ENCODE data around the gene HORMAD1. TPM values are rescaled to one million over a fixed set of nuclear protein-coding genes. Genes with fewer than 3 reads are reported as not detected.

Gene HORMAD1
- total and polyA plus RNA-seq, 2 experiments from 2014 or later, result not detected

DNA sequence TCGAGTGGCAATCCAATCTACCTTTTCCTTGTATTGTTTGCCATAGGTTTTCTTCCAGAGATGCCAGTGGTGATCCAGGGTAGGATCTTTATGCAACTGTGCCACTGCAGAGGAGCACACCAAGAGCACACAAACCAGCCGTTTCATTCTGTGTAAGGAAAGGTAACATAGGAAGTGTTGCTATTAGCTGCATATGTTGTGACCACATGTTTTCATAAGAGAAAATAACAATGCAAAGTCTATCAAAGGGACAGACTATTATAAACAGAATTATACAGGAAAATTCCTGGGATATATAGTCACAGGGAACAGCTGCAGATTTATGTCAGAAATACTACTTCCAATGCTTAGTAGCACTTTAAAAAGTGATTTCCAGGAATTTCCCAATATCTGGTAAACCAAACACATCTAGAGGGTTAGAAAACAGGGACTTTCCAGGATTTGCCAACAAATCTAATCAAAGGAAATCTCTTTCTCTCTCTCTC, 44.0 kb upstream of the HORMAD1 start (continued):
- TF ChIP-seq, protein P1, sequence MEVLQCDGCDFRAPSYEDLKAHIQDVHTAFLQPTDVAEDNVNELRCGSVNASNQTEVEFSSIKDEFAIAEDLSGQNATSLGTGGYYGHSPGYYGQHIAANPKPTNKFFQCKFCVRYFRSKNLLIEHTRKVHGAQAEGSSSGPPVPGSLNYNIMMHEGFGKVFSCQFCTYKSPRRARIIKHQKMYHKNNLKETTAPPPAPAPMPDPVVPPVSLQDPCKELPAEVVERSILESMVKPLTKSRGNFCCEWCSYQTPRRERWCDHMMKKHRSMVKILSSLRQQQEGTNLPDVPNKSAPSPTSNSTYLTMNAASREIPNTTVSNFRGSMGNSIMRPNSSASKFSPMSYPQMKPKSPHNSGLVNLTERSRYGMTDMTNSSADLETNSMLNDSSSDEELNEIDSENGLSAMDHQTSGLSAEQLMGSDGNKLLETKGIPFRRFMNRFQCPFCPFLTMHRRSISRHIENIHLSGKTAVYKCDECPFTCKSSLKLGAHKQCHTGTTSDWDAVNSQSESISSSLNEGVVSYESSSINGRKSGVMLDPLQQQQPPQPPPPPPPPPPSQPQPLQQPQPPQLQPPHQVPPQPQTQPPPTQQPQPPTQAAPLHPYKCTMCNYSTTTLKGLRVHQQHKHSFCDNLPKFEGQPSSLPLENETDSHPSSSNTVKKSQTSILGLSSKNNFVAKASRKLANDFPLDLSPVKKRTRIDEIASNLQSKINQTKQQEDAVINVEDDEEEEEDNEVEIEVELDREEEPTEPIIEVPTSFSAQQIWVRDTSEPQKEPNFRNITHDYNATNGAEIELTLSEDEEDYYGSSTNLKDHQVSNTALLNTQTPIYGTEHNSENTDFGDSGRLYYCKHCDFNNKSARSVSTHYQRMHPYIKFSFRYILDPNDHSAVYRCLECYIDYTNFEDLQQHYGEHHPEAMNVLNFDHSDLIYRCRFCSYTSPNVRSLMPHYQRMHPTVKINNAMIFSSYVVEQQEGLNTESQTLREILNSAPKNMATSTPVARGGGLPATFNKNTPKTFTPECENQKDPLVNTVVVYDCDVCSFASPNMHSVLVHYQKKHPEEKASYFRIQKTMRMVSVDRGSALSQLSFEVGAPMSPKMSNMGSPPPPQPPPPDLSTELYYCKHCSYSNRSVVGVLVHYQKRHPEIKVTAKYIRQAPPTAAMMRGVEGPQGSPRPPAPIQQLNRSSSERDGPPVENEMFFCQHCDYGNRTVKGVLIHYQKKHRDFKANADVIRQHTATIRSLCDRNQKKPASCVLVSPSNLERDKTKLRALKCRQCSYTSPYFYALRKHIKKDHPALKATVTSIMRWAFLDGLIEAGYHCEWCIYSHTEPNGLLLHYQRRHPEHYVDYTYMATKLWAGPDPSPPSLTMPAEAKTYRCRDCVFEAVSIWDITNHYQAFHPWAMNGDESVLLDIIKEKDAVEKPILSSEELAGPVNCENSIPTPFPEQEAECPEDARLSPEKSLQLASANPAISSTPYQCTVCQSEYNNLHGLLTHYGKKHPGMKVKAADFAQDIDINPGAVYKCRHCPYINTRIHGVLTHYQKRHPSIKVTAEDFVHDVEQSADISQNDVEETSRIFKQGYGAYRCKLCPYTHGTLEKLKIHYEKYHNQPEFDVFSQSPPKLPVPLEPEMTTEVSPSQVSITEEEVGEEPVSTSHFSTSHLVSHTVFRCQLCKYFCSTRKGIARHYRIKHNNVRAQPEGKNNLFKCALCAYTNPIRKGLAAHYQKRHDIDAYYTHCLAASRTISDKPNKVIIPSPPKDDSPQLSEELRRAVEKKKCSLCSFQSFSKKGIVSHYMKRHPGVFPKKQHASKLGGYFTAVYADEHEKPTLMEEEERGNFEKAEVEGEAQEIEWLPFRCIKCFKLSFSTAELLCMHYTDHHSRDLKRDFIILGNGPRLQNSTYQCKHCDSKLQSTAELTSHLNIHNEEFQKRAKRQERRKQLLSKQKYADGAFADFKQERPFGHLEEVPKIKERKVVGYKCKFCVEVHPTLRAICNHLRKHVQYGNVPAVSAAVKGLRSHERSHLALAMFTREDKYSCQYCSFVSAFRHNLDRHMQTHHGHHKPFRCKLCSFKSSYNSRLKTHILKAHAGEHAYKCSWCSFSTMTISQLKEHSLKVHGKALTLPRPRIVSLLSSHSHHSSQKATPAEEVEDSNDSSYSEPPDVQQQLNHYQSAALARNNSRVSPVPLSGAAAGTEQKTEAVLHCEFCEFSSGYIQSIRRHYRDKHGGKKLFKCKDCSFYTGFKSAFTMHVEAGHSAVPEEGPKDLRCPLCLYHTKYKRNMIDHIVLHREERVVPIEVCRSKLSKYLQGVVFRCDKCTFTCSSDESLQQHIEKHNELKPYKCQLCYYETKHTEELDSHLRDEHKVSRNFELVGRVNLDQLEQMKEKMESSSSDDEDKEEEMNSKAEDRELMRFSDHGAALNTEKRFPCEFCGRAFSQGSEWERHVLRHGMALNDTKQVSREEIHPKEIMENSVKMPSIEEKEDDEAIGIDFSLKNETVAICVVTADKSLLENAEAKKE (CRISPR knock-in tag; IDR thresholded peaks at IDR 0.05), result no peak
- TF ChIP-seq EZH2 (IDR thresholded peaks at IDR 0.05; ENCODE audit: low read depth, unreplicated experiment) (no peak), ZNF114 (CRISPR knock-in tag; IDR thresholded peaks at IDR 0.05) (no peak)
- TF ChIP-seq, protein P2, sequence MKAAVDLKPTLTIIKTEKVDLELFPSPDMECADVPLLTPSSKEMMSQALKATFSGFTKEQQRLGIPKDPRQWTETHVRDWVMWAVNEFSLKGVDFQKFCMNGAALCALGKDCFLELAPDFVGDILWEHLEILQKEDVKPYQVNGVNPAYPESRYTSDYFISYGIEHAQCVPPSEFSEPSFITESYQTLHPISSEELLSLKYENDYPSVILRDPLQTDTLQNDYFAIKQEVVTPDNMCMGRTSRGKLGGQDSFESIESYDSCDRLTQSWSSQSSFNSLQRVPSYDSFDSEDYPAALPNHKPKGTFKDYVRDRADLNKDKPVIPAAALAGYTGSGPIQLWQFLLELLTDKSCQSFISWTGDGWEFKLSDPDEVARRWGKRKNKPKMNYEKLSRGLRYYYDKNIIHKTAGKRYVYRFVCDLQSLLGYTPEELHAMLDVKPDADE (IDR thresholded peaks at IDR 0.05), result no peak
- TF ChIP-seq, protein P3, sequence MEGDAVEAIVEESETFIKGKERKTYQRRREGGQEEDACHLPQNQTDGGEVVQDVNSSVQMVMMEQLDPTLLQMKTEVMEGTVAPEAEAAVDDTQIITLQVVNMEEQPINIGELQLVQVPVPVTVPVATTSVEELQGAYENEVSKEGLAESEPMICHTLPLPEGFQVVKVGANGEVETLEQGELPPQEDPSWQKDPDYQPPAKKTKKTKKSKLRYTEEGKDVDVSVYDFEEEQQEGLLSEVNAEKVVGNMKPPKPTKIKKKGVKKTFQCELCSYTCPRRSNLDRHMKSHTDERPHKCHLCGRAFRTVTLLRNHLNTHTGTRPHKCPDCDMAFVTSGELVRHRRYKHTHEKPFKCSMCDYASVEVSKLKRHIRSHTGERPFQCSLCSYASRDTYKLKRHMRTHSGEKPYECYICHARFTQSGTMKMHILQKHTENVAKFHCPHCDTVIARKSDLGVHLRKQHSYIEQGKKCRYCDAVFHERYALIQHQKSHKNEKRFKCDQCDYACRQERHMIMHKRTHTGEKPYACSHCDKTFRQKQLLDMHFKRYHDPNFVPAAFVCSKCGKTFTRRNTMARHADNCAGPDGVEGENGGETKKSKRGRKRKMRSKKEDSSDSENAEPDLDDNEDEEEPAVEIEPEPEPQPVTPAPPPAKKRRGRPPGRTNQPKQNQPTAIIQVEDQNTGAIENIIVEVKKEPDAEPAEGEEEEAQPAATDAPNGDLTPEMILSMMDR (conservative IDR thresholded peaks at IDR 0.05; ENCODE audit: low read depth in 2 of 2), result no peak

DNA sequence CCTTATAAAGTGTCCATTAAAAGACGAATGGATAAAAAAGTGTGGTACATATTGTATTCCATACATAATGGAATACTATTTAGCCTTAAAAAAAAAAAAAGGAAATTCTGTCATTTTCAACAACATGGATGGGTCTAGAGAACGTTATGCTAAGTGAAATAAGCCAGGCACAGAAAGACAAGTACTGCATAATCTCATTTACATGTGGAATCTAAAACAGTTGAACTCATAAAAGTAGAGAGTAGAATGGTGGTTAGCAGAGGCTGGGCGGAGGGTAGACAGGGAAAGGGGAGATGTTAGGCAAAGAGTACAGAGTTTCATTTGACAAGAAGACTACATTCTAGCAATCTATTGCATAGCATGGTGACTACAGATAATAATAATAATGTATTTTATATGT, 42.3 kb upstream of the HORMAD1 start:
- Histone ChIP-seq H3K79me2 (replicated peaks; ENCODE audit: insufficient read depth) (no peaks in the 10 kb centered on the region), H3K9me2 (ENCODE audit: insufficient read depth) (no peaks in the 10 kb centered on the region; the same call in 1 of the 2 replicates), H3K4me3 (no peak overlapping the region), H3K27me3 (ENCODE audit: insufficient read depth) (no peaks in the 10 kb centered on the region), H4K20me1 (replicated peaks; ENCODE audit: insufficient read depth) (no peaks in the 10 kb centered on the region), H3K27ac (ENCODE audit: low read depth) (no peak overlapping the region), H3K36me3 (ENCODE audit: insufficient read depth) (no peaks in the 10 kb centered on the region), H3F3A (replicated peaks; ENCODE audit: low read depth) (no peaks in the 10 kb centered on the region), H2AFZ (no peak overlapping the region), H3K4me1 (ENCODE audit: insufficient read depth) (no peaks in the 10 kb centered on the region), H3K4me2 (no peak overlapping the region)
- ATAC-seq, result no peak
- Mint-ChIP-seq H3K4me3 (no peak overlapping the region), H3K27me3 (ENCODE audit: insufficient read depth, low read depth, poor library complexity) (no peaks in the 10 kb centered on the region), H3K4me1 (peaks cover 2% of the 10 kb centered on the region; the same call in 1 of the 3 replicates), H3K27ac (no peak overlapping the region), H3K36me3 (ENCODE audit: low read depth) (peaks cover 5% of the 10 kb centered on the region; the same call in 1 of the 3 replicates), H3K9me3 (peaks cover 6% of the 10 kb centered on the region)
- no peak for DNase-seq (ENCODE audit: low spot score)
- TF ChIP-seq EZH2 (IDR thresholded peaks at IDR 0.05; ENCODE audit: low read depth, unreplicated experiment), result no peak
- TF ChIP-seq STAT1 (IDR thresholded peaks at IDR 0.05; ENCODE audit: unreplicated experiment), result no peak
- TF ChIP-seq, protein P4, sequence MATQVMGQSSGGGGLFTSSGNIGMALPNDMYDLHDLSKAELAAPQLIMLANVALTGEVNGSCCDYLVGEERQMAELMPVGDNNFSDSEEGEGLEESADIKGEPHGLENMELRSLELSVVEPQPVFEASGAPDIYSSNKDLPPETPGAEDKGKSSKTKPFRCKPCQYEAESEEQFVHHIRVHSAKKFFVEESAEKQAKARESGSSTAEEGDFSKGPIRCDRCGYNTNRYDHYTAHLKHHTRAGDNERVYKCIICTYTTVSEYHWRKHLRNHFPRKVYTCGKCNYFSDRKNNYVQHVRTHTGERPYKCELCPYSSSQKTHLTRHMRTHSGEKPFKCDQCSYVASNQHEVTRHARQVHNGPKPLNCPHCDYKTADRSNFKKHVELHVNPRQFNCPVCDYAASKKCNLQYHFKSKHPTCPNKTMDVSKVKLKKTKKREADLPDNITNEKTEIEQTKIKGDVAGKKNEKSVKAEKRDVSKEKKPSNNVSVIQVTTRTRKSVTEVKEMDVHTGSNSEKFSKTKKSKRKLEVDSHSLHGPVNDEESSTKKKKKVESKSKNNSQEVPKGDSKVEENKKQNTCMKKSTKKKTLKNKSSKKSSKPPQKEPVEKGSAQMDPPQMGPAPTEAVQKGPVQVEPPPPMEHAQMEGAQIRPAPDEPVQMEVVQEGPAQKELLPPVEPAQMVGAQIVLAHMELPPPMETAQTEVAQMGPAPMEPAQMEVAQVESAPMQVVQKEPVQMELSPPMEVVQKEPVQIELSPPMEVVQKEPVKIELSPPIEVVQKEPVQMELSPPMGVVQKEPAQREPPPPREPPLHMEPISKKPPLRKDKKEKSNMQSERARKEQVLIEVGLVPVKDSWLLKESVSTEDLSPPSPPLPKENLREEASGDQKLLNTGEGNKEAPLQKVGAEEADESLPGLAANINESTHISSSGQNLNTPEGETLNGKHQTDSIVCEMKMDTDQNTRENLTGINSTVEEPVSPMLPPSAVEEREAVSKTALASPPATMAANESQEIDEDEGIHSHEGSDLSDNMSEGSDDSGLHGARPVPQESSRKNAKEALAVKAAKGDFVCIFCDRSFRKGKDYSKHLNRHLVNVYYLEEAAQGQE (IDR thresholded peaks at IDR 0.05; ENCODE audit: unreplicated experiment), result no peak
- TF ChIP-seq ZNF114 (CRISPR knock-in tag; IDR thresholded peaks at IDR 0.05), result no peak
- no peak for TF ChIP-seq EZH2phosphoT487 (IDR thresholded peaks at IDR 0.05; ENCODE audit: unreplicated experiment)
- TF ChIP-seq, protein P2 (IDR thresholded peaks at IDR 0.05), result no peak
- no peak for TF ChIP-seq NANOG (IDR thresholded peaks at IDR 0.05; ENCODE audit: borderline replicate concordance)
- TF ChIP-seq CREB1 (CRISPR knock-in tag; IDR thresholded peaks at IDR 0.05; ENCODE audit: low read depth), result no peak

Data from GM23338 (cell line).